Cerebellar nuclear complex (tissue), 1 donor: ENCODE data around the gene MYBPHL.

ENCODE experiments used
- DNase-seq, 2 experiments: peaks; one replicate each; lab custom pipeline; 2025; lab: John Stamatoyannopoulos, UW

The MYBPHL gene

GRCh38 chr1:109279615-109280278 lies 27.1 kb downstream of the MYBPHL start:
- no peak for DNase-seq

- no peak for DNase-seq
These were observed 29.2 kb downstream of the MYBPHL start for GRCh38 chr1:109277434-109278204.

GRCh38 chr1:109275706-109276345 lies 31.0 kb downstream of the MYBPHL start:
- DNase-seq: no peak

GRCh38 chr1:109274533-109275476 lies 32.0 kb downstream of the MYBPHL start:
- DNase-seq: no peak

- DNase-seq: no peak
These were observed 33.1 kb downstream of the MYBPHL start for GRCh38 chr1:109273570-109274288.

GRCh38 chr1:109272831-109273547 lies 33.8 kb downstream of the MYBPHL start:
- DNase-seq: no peak

- no peak for DNase-seq
These were observed 34.6 kb downstream of the MYBPHL start for GRCh38 chr1:109272021-109272799.

- no peak for DNase-seq
These were observed 35.4 kb downstream of the MYBPHL start for GRCh38 chr1:109271458-109271857.

- no peak for DNase-seq
These were observed 36.0 kb downstream of the MYBPHL start for GRCh38 chr1:109270623-109271317.

- no peak for DNase-seq
These were observed 36.7 kb downstream of the MYBPHL start for GRCh38 chr1:109269981-109270622.

GRCh38 chr1:109269212-109269980 lies 37.4 kb downstream of the MYBPHL start:
- no peak for DNase-seq

GRCh38 chr1:109268431-109269211 lies 38.2 kb downstream of the MYBPHL start:
- no peak for DNase-seq

GRCh38 chr1:109267743-109268300 lies 39.0 kb downstream of the MYBPHL start:
- no peak for DNase-seq

GRCh38 chr1:109266965-109267364 lies 39.8 kb downstream of the MYBPHL start:
- DNase-seq: no peak

GRCh38 chr1:109265741-109266330 lies 41.0 kb downstream of the MYBPHL start:
- DNase-seq: no peak

GRCh38 chr1:109265016-109265415 lies 41.8 kb downstream of the MYBPHL start:
- DNase-seq: no peak
